ENCODE data around the gene GRIN2A.

DNA sequence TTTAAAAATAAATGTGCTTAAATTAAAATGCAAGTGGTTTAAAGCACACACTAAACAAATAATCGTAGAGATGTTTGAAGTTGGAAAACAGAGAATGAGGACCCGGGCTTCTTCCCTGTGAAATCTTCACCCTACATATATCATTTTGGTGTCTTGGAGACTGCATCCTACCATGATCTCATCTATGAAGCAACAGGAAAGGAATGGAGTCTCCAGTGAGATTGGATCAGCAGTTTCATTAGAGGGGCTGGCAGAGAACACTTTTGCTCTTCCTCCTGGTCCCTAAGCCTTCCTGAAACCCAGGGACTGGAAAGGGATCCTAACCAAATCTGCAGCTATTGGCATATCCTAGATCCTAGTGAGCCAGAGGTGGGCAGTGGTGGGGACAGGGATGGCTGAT is 85.0 kb downstream of the GRIN2A start:
- TF ChIP-seq, protein P1, sequence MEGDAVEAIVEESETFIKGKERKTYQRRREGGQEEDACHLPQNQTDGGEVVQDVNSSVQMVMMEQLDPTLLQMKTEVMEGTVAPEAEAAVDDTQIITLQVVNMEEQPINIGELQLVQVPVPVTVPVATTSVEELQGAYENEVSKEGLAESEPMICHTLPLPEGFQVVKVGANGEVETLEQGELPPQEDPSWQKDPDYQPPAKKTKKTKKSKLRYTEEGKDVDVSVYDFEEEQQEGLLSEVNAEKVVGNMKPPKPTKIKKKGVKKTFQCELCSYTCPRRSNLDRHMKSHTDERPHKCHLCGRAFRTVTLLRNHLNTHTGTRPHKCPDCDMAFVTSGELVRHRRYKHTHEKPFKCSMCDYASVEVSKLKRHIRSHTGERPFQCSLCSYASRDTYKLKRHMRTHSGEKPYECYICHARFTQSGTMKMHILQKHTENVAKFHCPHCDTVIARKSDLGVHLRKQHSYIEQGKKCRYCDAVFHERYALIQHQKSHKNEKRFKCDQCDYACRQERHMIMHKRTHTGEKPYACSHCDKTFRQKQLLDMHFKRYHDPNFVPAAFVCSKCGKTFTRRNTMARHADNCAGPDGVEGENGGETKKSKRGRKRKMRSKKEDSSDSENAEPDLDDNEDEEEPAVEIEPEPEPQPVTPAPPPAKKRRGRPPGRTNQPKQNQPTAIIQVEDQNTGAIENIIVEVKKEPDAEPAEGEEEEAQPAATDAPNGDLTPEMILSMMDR (IDR thresholded peaks at IDR 0.05; ENCODE audit: insufficient read depth, low read length), result no peak
- no peak for TF ChIP-seq POLR2AphosphoS5 (IDR thresholded peaks at IDR 0.05; ENCODE audit: low read depth)

All from HL-60 (cell line).